Measurements from ENCODE around the gene FAM47E.
"Not testable (repeated sequence)": the region's sequence is repeated elsewhere in the genome, so short reads cannot be mapped to it uniquely, and the experiment has no call there.

FAM47E gene

GRCh38 chr4:76232681-76233080 is 18.8 kb upstream of the FAM47E start:
- DNase-seq = no peak

- DNase-seq = no peak
Observed at GRCh38 chr4:76233083-76233482, 18.4 kb upstream of the FAM47E start.

GRCh38 chr4:76233529-76233928 is 18.0 kb upstream of the FAM47E start:
- DNase-seq = no peak

GRCh38 chr4:76233967-76234678 is 17.4 kb upstream of the FAM47E start:
- peak; percentile 16 for DNase-seq

GRCh38 chr4:76234679-76235044 is 16.9 kb upstream of the FAM47E start:
- no peak for DNase-seq

GRCh38 chr4:76235407-76235806 is 16.1 kb upstream of the FAM47E start:
- no peak for DNase-seq

- no peak for DNase-seq
Observed at GRCh38 chr4:76235915-76236314, 15.6 kb upstream of the FAM47E start.

GRCh38 chr4:76238236-76238635 is 13.3 kb upstream of the FAM47E start:
- no peak for DNase-seq

- no peak for DNase-seq
Observed at GRCh38 chr4:76238701-76239100, 12.8 kb upstream of the FAM47E start.

GRCh38 chr4:76240236-76240635 is 11.3 kb upstream of the FAM47E start:
- no peak for DNase-seq

- DNase-seq = not testable (repeated sequence)
Observed at GRCh38 chr4:76243877-76244276, 7.6 kb upstream of the FAM47E start.

GRCh38 chr4:76246025-76246424 is 5.5 kb upstream of the FAM47E start:
- DNase-seq = no peak

GRCh38 chr4:76246852-76247251 is 4.7 kb upstream of the FAM47E start:
- DNase-seq = no peak

- peak; percentile 6 for DNase-seq
Observed at GRCh38 chr4:76250962-76251361, 559 bp upstream of the FAM47E start.

- DNase-seq = no peak
Observed at GRCh38 chr4:76252271-76252653, 741 bp downstream of the FAM47E start.

- no peak for DNase-seq
Observed at GRCh38 chr4:76253511-76253910, 2.0 kb downstream of the FAM47E start.

GRCh38 chr4:76256032-76256431 is 4.5 kb downstream of the FAM47E start:
- no peak for DNase-seq

- DNase-seq = no peak
Observed at GRCh38 chr4:76256968-76257367, 5.4 kb downstream of the FAM47E start.

- DNase-seq = no peak
Observed at GRCh38 chr4:76257824-76258223, 6.3 kb downstream of the FAM47E start.

- no peak for DNase-seq
Observed at GRCh38 chr4:76260571-76260970, 9.1 kb downstream of the FAM47E start.

- no peak for DNase-seq
Observed at GRCh38 chr4:76265631-76266218, 14.2 kb downstream of the FAM47E start.

- DNase-seq = no peak
Observed at GRCh38 chr4:76266627-76267026, 15.1 kb downstream of the FAM47E start.

GRCh38 chr4:76267811-76268210 is 16.3 kb downstream of the FAM47E start:
- DNase-seq = no peak

GRCh38 chr4:76270244-76271175 is 19.0 kb downstream of the FAM47E start:
- DNase-seq = no peak

Measured in stimulated activated CD4-positive, alpha-beta T cell treated with anti-CD3 and anti-CD28 coated beads, Interleukin-15, amount 100 ng/mL, for 24 hours (primary cell).